ENCODE data around the gene YJEFN3. TPM values are rescaled to one million over a fixed set of nuclear protein-coding genes. Genes with fewer than 3 reads are reported as not detected.

Gene YJEFN3
- total and polyA plus RNA-seq, 4 donors = 0.19 to 0.88 (median 0.63) TPM

- Histone ChIP-seq H3K4me1 (ENCODE audit: control insufficient read depth in 4 of 4, insufficient read depth in 4 of 4, low read length in 3 of 4) (peaks cover 0 to 9% (median 6%) of the 10 kb centered on the region in 4 donors), H3K36me3 (ENCODE audit: control insufficient read depth in 4 of 4, insufficient read depth in 3 of 4, low read depth in 1 of 4, low read length in 3 of 4) (no peaks in the 10 kb centered on the region), H3K4me3 (ENCODE audit: low read depth in 1 of 3, low read length in 3 of 3) (no peak overlapping the region), H3K27me3 (ENCODE audit: control insufficient read depth in 4 of 4, insufficient read depth in 4 of 4, low read length in 3 of 4) (peaks cover 0 to 8% (median 2%) of the 10 kb centered on the region in 4 donors), H3K9ac (ENCODE audit: low read depth in 1 of 2, low read length in 2 of 2) (no peak overlapping the region), H3K9me3 (ENCODE audit: control insufficient read depth in 4 of 4, low read length in 3 of 4) (peaks cover 0 to 3% (median 0%) of the 10 kb centered on the region in 4 donors), H3K27ac (ENCODE audit: low read depth in 1 of 2, low read length in 2 of 2) (no peak overlapping the region)
- no peak for DNase-seq (ENCODE audit: low spot score)
- WGBS = 87% methylated on average over 16 of the region's 16 CpGs
- TF ChIP-seq YY1 (IDR thresholded peaks at IDR 0.05) (no peak), ZBTB33 (IDR thresholded peaks at IDR 0.05) (no peak), EGR1 (IDR thresholded peaks at IDR 0.05; ENCODE audit: low read depth in 2 of 2) (no peak), GABPA (IDR thresholded peaks at IDR 0.05 in 1 of 2, conservative IDR thresholded peaks at IDR 0.05 in 1 of 2) (no peak), SP1 (IDR thresholded peaks at IDR 0.05) (no peak), RXRA (IDR thresholded peaks at IDR 0.05) (no peak), JUND (IDR thresholded peaks at IDR 0.05) (no peak), ATF3 (IDR thresholded peaks at IDR 0.05) (no peak), RAD21 (IDR thresholded peaks at IDR 0.05) (no peak), CTCF (IDR thresholded peaks at IDR 0.05; ENCODE audit: low read depth, low read length, missing input control) (no peak), NR2F2 (IDR thresholded peaks at IDR 0.05) (no peak), FOXA2 (IDR thresholded peaks at IDR 0.05) (no peak), HNF4A (conservative IDR thresholded peaks at IDR 0.05) (no peak), MAX (IDR thresholded peaks at IDR 0.05) (no peak)
These were observed 12.9 kb downstream of the YJEFN3 start for GRCh38 chr19:19541616-19542015.

- WGBS = 77% methylated on average over 12 of the region's 12 CpGs
- peaks cover 0 to 8% (median 2%) of the 10 kb centered on the region in 4 donors for H3K27me3 ChIP-seq (ENCODE audit: control insufficient read depth in 4 of 4, insufficient read depth in 4 of 4, low read length in 3 of 4)
- H3K9ac ChIP-seq (ENCODE audit: low read depth in 1 of 2, low read length in 2 of 2) = no peak overlapping the region
- H3K36me3 ChIP-seq (ENCODE audit: control insufficient read depth in 4 of 4, insufficient read depth in 3 of 4, low read depth in 1 of 4, low read length in 3 of 4) = no peaks in the 10 kb centered on the region
- H3K27ac ChIP-seq (ENCODE audit: low read depth in 1 of 2, low read length in 2 of 2) = no peak overlapping the region
- DNase-seq (ENCODE audit: low spot score) = no peak
- TF ChIP-seq ATF3 (IDR thresholded peaks at IDR 0.05) (no peak), MAX (IDR thresholded peaks at IDR 0.05) (no peak), JUND (IDR thresholded peaks at IDR 0.05) (no peak), TAF1 (conservative IDR thresholded peaks at IDR 0.05) (no peak), ZBTB33 (IDR thresholded peaks at IDR 0.05) (no peak), FOXA1 (IDR thresholded peaks at IDR 0.05) (no peak), HNF4G (IDR thresholded peaks at IDR 0.05) (no peak), HNF4A (conservative IDR thresholded peaks at IDR 0.05) (no peak), GABPA (IDR thresholded peaks at IDR 0.05 in 1 of 2, conservative IDR thresholded peaks at IDR 0.05 in 1 of 2) (no peak), NR2F2 (IDR thresholded peaks at IDR 0.05) (no peak), EGR1 (IDR thresholded peaks at IDR 0.05; ENCODE audit: low read depth in 2 of 2) (no peak)
- H3K9me3 ChIP-seq (ENCODE audit: control insufficient read depth in 4 of 4, low read length in 3 of 4) = peaks cover 0 to 3% (median 0%) of the 10 kb centered on the region in 4 donors
- H3K4me1 ChIP-seq (ENCODE audit: control insufficient read depth in 4 of 4, insufficient read depth in 4 of 4, low read length in 3 of 4) = peaks cover 0 to 9% (median 6%) of the 10 kb centered on the region in 4 donors
- no peak overlapping the region for H3K4me3 ChIP-seq (ENCODE audit: low read depth in 1 of 3, low read length in 3 of 3)
These were observed 13.8 kb downstream of the YJEFN3 start for GRCh38 chr19:19542507-19542906.
